Suppressor macrophage (primary cell): Measurements from ENCODE around the gene RALGPS1.

Source experiments
- DNase-seq, 4 experiments: peaks; one replicate each; pipeline ENCODE4 v3.0.0-alpha.2; 2020 to 2022

RALGPS1 gene

DNA sequence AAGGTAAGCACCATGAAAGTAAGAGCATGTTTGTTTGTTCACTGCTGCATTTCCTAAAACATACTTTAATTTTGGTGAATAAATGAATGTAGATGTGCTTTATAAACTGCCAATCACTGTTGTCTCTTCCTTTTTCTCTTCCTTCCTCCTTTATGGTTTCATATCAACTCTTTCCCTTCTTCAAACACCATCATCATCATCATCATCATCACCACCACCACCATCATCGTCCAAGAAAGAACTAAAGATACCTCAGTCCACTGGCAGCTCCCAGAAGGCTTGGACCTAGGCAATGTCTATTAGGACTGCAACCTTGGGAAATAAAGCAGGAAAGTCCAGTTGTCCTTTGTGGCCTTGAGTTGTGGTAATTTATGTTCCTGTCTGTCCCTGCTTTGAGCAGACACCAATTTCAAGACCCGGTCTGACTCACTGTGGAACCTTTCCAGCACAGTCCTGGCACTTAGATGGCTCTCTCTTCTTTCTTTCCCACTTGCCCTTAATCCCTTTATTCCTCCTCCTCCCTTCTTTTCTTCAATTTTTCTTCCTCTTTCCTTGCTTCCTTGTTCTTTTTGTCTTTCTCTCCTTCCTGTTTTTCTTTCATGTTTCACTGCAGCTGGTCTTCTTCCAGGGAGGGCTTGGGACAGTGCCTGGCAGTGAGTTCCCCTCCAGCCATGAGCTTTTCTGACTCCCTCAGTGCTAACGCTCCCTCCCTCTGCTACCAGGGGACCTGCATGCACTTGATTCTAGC, 108.5 kb downstream of the RALGPS1 start:
- no peak for DNase-seq

DNA sequence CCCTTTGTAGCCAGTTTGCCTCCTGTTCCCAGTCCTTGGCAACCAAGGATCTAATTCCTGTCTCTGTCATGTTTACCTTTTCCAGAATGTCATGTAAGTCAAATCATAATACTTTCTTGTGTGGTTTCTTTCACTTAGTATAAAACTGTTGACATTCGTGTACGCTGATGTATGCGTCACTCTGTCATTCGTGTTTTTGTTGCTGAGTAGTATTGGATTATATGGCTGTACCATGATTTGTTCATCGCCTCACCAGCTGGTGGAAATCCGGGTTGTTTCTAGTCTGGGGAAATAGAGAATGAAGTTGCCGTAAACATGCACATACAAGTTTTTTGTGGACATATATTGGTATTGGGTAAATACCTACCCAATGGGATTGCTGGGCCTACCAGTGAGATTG, 110.5 kb downstream of the RALGPS1 start:
- DNase-seq = no peak

DNA sequence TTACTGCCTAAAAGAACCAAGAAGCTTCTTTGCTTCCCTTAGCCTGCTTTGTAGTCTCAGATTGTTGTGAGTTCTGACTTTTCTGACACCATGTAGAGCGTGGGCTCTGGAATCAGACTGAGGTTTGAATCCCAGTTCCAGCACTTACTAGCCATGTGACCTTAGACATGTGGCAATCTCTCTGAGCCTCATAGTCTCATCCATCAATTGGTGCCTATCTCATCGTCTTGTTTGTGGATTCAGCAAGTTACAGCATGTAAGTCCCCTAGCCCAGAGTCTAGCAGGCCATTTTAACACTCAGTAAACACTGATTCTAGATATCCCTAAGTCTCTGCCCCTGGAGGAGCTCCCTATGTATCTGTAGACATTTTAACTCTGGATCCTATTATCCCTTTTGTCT, 113.1 kb downstream of the RALGPS1 start:
- no peak for DNase-seq

DNA sequence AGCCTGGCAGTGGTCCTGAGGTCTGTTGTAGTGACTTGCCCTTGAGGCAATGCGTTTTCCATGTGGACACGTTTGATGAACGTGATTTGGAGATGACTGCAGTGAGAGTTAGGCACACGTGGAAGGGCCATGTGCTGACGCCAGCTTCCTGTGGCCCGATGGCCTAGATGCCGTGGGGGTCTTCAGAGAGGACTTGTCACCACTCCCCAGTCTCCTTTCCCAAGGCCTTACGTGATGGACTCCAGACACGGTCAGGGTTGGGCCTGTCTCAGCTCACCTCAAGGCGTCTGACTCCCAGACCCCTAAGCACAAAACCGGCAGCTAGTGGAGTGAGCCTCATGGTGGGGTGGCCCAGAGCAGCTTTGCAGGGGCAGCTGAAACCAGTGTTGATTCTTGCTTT, 115.0 kb downstream of the RALGPS1 start:
- no peak for DNase-seq

DNA sequence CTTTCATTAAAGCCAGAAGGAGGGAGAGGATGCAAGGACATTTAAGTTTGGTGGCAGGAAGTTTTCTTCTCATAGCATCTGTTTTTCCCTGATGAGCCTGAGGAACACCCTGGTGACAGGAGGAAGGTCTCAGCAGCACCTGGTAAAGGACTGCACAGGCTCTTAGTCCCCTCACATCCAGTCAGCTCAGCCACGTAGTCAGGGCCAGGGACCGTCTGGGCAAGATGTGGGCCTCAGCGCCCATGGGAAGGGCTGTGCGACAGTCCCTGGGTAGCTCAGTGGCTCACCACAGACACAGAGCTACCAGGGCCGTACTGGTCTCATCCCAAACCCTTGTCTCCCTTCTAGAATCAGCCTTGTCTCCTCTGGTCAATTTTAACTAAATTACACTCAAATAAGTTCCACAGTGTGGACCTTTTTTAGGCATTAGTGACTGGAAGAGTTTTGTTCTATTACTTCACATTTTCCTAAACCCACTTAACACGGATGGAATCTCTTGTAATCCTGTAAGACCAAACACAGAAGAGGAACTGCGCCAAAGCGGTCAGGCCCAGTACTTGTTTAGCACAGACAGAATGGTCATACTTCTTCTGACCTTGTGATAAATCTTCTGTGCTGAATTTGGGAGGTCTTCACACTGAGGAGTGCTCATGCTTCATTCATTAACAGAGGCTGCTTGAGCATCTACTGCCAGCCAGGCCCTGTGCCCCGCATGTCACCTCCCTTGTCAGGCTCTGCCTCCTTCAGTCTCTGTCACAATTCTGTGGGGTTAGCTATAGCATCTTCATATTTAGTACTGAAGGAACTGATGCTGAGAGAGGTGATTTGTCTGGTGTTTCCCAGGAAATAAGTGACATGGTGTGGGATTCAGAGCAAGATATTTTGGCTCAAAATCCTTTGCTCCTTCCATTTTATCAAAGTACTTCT, 116.5 kb downstream of the RALGPS1 start:
- no peak for DNase-seq

DNA sequence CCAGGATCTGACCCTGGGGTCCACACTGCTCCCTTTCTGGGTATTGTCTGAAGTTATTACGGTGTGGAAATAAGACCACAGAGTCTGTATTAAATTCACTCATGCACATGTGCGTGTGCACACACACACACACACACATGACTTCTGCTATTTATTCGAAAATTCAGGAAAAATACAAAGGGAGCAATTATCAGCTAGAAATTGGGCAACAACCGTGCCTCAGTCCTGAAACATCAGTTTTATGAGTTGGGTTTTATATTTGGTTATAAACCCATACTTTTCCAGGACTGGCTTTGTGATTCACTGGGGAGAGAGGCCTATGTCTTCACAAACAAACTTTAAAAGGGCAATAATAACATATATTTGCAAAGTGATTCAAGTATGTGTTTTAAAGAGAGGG, 117.7 kb downstream of the RALGPS1 start:
- no peak for DNase-seq

DNA sequence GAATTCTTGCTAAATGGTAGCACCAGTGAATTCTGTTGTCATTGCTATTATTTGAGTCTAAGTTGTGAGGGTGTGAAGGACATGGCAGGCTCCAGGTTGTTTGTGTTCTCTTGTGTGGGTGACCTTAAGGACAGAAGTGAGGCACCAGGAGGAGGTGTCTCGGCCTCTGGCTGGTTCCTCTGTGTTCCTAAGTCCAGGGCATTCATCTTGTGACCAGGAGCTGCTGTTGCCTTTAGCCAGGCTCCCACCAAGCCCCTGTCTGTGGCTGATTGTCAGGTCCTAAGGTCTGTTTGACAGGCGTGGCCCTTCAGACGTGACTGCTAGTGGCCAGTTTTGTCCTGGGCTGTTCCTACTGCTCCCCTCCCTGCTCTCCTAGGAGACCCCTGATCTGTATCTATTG, 118.5 kb downstream of the RALGPS1 start:
- no peak for DNase-seq

DNA sequence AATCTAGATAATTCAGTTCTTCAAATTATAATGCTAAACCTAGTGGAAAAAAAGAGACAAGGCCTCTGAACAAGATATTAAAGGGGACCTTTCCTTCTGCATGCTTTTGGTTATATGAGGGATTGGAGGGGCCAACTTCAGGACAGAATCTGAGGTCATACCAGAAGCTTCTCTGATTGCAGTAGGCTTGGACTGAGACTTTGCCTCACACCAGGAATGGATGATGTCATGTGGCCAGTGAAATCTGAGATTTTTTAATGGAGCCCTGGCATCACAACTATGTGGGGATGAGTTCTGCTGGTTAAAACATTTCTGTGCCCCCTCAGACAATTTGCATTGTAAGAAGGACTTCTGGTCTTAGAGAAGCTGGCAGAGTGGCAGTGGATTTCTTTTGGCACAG, 119.2 kb downstream of the RALGPS1 start:
- no peak for DNase-seq

DNA sequence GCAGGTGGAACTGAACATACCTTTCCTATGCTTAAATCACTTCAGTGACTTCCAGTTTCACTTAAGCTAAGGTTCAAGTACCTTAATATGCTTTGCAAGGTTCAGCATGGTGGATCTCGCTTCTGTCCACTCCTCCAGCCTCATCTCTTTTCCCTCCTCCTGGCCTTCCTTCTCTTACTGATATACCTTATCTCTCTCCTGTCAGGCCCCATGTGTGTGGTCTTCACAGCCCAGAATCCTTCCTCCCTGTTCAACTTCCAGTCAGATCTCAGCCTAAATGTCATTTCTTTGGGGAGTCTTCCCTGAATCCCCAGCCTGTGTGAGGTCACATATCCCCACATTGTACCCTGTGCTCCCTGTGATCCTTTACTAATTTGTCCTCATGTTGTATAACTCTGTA, 120.1 kb downstream of the RALGPS1 start:
- no peak for DNase-seq

DNA sequence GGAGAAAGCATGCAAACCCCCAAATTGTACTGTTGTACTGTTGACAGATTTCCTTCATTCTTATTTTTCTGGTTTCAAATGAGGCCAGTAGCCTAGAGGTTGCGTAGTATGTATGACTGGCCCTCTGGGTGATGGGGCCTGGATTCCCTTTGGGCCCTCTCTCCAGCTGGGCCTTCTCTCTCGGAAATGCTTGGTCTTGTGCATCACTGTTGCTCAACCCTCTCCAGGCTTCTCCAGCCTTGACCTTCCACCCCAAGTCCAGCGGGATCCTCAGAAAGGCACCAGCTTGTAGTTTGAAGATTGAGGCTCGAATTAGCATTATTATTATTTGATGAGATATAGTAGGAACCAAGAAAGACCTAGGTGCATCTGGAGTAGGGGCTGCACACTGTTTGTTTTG, 120.8 kb downstream of the RALGPS1 start:
- DNase-seq = no peak

DNA sequence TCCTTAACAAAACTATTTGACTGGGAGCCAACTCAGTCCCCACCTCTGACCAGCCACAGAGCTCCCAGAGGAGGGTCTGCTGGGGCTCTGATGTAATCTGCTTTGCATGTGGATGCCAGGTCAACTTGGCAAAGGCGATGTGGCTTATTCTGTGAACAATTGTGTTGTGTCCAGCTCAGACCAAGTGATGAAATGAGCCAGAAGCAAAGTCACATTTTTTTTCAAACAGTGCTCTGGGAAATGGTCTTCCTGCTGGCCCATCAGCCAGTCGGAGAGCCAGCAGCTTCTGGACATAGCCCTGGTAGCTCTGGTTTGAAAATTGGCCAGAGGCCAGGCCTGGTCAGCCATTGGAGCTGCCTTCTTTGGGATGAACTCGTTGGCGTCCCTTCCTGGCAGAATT, 121.4 kb downstream of the RALGPS1 start:
- DNase-seq = no peak

DNA sequence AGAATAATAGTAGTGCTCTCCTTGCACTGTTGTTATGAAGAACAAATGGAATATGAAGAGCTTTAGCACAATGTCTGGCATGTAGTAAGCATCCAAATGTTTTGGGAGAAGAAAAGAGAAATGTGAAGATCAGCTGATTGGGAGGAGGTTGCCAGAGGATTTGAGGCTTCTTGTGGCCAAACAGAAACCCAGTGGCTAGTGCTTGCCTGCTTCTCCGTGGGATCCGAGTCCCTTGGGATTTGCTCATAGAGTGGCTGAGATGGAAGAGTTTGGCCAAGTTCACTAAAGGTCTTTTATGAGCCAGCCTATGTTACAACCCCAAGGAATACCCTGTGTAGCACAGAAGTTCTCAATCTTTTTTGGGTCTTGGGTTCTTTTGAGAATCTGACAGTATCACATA, 121.9 kb downstream of the RALGPS1 start:
- DNase-seq = no peak

DNA sequence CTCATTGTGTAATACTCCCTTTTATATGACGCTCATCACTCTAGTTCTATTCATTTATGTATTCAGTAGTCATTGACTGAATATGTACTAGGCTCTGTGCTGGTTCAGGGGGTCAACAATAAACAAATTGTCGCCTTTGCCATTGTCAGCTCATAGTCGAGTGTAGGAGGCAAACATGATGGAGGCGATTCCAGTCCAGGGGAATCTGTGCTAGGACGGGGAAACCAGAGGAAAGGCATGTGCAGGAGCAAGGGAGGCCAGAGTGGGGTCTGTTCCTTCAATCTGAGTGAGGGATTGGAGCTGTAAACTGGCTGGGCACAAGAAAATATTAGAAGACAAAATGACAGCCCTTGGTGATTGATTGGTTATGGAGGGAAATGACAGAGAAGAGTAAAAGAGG, 123.9 kb downstream of the RALGPS1 start:
- DNase-seq = no peak

DNA sequence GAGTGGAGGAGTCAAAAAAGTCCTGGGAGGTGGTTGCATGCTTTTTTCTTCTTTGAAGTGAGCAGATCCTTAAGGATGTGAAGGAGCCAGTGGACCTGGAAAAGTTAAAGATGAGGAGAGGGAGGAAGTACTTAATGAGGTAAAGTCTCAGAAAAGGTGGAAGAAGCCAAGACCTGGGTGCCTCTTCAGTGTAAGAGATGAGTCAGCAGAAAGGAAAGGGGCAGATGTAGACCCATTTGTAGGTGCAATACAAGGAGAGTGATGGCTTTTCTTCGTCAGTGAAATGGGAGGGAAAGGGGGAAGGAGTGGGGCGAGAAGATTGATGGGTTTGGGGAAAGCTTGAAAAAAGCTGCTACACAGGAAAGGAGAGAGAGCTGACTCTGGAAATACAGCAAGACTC, 124.9 kb downstream of the RALGPS1 start:
- DNase-seq = no peak

DNA sequence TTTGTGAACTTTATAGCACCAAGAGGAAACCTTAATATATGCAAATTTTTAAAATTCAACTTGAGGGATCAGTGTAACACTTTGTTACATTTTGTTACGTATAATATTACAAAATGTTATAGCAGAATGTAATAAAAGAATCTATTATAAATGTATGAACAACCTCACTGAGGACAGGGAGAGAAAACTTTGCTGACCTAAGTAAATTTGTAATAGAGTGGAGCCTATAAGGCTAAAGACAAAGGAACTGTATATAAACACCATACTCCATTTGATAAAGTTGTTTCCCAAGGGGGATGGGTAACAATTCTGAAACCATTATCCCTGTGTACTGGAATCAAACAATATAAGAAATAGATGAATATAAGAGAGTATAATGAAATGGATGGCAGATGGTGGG, 130.6 kb downstream of the RALGPS1 start:
- DNase-seq = no peak

DNA sequence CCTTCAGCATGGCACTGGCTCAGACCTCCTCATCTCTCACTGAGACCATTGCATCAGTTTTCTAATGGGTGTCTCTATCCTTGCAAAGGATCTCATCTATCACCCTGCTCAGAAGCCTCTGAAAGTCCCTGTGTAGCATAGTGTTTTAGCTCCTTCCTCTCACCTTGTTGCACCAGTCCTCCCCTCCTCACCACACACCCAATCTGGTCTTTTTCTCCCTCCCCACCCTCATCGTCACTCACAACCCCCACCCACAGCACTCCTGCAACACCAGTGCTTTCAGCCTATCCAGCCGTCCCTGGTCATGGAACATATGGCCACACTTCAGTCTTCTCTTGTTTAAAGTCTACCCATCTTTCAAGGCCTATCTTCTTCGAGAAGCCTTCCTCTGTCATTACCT, 133.4 kb downstream of the RALGPS1 start:
- no peak for DNase-seq

DNA sequence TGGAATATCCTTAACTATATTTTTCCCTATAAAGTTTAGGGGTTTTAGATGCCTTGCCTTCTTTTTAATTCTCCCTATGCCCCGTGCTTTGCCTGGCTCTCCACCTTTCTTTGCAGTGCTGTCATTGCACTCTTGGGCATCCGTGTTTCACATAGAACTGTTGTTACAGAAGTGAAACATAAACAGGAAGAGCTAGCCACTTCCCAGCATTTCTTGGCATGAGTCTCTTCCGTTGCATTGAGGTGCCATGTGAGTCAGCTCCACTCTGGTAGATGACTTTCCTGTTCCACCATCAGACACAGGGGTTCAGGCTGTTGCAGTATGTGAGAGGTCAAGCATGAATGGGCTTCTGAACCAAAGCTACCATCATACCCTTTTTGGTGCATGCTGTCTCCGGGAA, 134.5 kb downstream of the RALGPS1 start:
- DNase-seq = peak; percentile 78 to 89 (median 84)

DNA sequence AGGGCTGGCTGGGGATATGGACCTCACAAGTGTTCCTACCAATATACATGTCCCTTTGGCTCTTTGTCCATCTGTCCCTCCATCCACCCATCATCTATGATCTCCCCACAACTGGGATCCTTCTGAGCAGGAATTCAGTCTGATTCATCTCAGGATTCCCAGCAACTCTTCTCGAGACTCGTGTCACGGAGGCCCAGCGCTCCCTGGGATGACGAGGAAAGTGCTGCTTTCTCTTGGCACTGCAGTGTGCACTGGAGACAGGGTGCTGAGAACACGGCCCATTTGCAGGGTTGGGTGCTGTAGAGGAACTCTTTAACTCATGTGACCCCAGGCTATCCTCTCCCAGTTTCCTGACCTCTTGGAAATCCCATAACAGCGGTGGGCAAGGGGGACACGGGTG, 135.0 kb downstream of the RALGPS1 start:
- DNase-seq = no peak

DNA sequence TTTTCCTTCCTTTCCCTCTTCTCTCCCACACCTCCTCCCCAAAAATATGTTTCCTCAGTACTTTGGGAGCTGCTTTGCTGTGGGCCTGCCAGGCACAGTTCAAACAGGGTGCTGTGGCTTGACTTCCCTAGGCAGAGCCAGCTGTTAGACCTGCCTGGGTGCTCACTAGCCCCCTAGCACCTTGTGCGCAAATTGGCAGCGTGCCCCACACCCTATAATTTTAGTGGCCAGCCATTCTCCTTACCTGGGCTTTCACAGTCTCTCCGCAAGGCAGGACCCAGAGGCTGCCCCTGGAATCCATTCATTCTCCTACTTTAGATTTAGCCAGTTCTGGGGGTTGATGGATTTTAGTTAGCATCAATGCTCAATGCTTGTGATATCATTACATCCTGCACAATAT, 135.6 kb downstream of the RALGPS1 start:
- DNase-seq = no peak

DNA sequence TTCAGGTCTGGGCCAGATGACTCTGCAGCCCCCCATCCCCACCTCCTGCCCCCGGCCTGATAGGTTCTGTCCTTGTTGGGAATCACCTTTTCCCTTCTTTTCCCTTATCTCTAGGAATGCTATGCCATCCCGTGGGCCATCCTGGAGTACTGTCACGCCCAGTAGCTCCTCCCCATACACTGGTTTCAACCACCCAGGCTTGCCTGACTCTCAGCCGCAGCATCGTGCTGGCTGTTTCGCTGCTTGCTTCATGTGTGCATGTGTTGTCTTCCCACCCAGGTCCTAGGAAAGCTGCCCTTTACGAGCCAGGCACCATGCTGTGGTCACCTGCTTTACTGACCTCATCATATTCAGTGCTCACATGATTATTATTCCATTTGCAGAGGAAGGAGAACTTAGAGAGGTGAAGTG, 136.0 kb downstream of the RALGPS1 start:
- DNase-seq = peak in 3 of 4 experiments; percentile 51 to 64 (median 56)

DNA sequence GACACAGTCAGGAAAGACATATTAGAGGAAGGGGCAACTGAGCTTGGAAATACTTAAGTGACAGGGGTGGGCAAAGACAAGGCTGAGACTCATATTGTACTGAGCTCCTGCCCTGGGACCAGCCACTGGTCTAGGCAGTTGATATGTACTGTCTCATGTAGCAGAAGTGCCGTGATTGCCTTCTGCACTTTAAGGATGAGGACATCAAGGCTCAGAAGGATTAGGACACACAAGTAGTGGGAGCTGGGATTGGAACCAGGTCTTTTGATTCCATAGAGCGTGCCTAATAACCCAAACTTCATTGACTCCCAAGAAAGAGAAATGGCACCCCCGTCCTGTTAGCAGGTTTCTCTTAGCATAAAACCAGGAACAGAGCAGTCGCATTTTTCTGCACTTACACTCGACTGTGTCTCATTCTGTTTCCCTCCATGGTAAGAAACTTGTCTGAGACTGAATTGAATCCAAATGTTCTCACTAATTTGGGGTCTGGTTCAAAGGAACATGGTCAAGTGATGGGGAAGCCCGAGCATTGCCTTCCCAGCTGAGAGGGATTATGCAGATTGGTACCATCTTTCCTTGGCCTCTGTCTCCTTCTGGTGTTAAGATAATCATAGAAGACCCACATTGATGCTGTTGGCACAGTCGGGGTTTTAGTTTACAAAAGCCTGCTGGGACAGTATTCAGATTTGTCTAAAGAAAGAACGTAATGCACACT, 137.5 kb downstream of the RALGPS1 start:
- no peak for DNase-seq

DNA sequence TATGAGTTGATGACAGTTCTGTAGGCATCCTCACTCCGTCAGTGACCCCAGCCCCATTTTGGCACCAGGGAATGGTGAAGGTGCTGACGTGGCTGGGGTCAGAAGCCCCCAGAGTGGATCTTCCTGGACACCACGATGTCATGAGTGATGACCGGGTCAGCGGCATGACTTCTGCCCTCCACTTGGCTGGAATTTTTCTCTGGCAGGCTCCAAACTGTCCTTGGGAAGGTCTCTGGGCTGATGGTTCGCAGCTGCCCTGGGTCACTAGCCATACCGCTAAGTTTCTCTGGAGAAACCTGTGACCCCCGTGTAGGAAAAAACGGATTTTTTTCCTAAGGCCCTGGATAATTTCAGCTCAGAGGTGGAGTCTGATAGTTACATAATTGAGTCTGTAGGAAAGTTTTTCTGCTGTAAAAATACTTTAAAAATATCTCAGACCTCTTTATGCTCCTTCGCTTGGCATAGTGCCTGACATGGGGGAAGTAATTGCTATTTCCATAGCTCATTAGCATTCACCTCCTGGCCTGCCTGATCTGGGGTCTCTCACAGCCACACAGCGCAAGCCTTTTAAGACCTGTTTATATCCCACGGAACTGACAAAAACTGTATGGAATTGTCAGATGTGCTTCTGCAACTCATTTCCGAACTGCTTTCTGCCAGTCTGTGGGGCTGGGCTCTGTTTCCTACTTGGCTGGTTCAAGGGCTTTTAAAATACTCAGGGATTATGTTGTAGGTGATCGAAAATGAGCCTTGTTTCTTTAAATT, 138.7 kb downstream of the RALGPS1 start:
- no peak for DNase-seq

DNA sequence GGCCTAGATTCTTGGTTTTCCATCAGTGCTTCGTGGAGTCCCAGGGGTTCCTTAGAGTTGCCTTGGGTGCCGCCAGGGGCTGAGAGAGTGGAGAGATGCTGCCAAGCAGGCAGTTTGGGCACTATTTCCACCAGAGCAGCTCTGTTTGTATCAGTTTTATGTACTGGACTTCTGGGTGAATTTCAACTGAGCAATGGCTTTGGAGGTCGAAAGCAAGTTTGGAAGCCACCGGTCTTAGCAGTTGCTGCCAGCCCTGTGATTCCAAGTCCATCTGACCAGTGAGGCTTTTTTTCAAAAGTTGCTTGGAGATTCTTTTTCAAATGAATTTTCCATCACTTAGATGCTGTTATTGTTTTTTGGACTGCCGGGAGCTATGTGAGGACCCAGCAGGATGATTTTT, 139.4 kb downstream of the RALGPS1 start:
- no peak for DNase-seq
